ENCODE measurements around the gene SLK.

Gene SLK

GRCh38 chr10:103942866-103943265 is 24.1 kb upstream of the SLK start:
- DNase-seq (ENCODE audit: low read depth), result no peak

DNA sequence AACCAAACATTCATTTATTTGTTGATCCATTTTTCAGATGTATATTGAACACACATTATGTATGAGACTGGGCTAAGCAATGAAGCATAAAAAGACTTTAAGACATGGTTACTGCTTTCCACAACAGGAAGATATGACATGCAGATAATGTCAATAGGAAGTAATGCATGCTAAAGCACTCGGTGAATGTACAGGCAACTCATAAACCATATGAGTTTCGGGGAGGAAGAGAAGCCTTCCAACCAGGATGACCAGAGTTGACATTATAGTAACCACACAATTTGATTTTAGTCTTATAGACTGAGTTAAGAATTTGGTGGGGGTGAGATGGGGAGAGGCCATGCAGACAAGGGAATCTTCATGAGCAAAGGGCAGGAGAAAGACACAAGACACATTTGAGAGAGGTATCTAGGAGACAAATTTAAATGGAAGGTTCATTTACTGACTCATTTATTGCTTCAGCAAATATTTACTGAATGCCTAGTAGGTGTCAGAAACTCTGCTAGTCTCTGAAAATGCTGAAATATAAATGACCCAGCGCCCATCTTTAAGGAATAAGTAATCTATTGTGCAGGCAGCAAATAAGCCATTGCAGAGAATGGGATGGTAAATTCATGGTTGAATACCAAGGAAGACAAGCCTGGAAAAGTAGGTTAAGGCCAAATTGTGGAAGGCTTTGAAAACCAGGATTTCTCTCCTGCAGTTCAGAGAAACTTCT is 19.0 kb upstream of the SLK start:
- DNase-seq (ENCODE audit: low read depth), result no peak

DNA sequence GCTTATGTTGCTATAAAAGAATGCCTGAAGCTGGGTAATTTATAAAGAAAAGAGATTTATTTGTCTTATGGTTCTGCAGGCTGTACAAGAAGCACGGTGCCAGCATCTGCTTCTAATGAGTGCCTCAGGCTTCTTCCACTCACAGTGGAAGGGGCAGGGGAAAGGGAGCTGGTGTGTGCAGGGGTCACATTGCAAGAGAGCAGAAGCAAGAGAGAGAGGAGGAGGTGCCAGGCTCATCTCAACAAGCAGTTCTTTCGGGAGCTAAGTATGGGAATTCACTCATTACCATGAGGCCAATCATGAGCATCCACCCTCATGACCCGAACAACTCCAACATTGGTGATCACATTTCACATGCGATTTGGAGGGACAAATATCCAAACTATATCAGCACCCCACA is 17.2 kb upstream of the SLK start:
- DNase-seq (ENCODE audit: low read depth), result no peak

GRCh38 chr10:103951183-103951582 is 15.8 kb upstream of the SLK start:
- DNase-seq (ENCODE audit: low read depth), result no peak

GRCh38 chr10:103951942-103952341 is 15.0 kb upstream of the SLK start:
- no peak for DNase-seq (ENCODE audit: low read depth)

- no peak for DNase-seq (ENCODE audit: low read depth)
Observed at GRCh38 chr10:103954543-103954942, 12.4 kb upstream of the SLK start.

GRCh38 chr10:103958996-103959395 is 7.9 kb upstream of the SLK start:
- no peak for DNase-seq (ENCODE audit: low read depth)

- no peak for DNase-seq (ENCODE audit: low read depth)
Observed at GRCh38 chr10:103960103-103960502, 6.8 kb upstream of the SLK start.

DNA sequence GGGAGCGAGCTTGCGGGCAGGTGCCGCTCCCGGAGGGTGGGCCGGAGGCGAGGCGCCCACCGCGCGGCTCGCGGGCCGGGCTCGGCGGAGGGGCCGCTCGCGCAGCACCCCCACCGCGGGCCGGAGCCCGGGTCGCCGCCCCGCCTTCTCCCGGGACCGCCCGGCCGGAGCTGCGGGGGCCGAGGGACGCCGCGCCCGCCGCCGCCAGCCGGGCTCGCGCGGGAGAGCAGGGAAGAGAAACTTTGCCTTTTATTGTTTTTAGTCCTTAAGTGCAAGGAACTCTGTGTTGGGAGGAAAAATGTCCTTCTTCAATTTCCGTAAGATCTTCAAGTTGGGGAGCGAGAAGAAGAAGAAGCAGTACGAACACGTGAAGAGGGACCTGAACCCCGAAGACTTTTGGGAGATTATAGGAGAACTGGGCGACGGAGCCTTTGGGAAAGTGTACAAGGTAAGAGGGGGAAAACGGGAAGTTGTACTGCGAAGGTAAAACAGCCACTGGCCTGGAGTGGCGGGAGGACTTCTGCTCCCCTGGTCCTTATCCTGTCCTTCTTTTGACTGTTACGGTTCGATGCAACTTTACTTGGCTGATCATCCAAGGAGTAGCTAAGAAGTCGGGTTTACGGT is 620 bp downstream of the SLK start:
- no peak for DNase-seq (ENCODE audit: low read depth)

- DNase-seq (ENCODE audit: low read depth), result no peak
Observed at GRCh38 chr10:103968441-103969391, 1.8 kb downstream of the SLK start.

DNA sequence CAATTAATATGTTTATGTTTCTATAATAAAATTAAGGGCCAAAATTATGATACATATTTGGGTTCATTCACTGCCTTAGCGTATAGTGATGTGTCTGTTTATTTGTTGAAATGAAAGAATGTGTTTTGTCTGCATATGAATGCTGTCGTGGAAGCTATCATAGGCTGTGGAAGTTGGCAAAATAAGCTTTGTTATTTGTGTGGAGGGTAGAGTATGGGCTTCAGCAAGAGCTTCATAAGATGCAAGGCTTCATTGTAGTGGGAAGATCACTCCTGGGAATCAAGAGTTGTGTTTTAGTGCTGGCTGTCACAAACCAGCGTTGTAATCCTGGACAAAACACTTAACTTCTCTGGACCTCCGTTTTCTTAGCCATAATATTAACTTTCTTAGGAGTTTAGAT is 2.5 kb downstream of the SLK start:
- no peak for DNase-seq (ENCODE audit: low read depth)

DNA sequence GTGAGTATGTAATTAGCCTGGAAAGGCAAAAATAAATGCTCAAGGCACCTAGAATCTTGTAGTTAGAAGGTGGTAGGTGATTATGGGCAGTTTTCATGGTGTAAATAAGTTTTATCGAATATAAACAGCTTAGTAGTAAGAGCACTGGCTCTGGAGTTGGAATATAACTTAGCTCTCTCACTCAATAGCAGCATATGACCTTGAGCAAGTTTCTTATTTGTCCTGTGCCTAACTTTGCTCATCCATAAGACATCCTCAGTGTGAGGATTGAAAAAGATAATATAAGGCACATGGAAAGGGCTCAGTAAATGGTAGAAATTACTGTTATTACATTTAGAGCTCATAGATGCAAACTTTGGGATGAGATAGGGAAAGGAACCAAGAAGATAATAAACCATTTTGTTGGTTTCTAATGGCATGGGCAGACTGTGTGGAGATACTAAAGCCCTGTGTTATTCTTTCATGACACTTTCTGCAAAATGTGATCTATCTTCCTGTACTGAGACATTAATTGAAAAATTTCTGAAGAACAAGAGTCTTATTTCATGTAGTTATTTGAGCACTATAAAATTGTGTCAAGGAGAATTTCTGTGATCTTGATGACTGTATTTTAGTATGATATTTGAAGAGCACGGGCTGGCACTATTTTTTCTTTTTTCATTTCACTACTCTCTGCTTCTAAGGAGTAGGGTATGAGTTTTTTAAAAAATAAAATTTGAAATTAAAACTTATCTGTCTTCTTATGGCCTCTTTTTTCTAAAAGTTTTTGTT is 3.1 kb downstream of the SLK start:
- no peak for DNase-seq (ENCODE audit: low read depth)

- DNase-seq (ENCODE audit: low read depth), result no peak
Observed at GRCh38 chr10:103975169-103975568, 8.2 kb downstream of the SLK start.

GRCh38 chr10:103977204-103977603 is 10.3 kb downstream of the SLK start:
- no peak for DNase-seq (ENCODE audit: low read depth)

GRCh38 chr10:103979530-103979929 is 12.6 kb downstream of the SLK start:
- DNase-seq (ENCODE audit: low read depth), result no peak

DNA sequence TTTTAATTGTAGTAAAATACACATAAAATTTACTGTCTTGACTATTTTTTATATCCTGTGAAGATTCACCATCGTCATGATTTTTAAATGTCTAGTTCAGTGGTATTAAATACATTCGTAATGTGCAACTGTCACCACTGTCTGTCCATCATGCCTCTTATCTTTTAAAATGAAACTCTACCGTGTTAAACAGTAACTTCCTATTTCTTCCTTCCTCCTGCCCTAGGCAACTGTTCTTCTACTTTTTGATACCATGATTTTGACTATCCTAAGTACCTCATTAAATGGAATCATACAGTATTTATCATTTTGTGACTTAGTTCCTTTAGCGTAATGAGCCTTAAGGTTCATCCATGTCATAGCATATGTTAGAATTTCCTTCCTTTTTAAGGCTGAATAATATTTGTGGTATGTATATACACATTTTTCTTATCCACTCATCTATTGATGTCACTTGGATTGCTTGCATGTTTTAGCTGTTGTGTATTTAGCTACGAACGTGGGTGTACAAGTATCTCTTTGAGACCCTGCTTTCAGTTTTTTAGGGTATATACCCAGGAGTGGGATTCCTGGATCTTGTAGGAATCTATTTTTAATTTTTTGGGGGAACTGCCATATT is 13.5 kb downstream of the SLK start:
- no peak for DNase-seq (ENCODE audit: low read depth)

DNA sequence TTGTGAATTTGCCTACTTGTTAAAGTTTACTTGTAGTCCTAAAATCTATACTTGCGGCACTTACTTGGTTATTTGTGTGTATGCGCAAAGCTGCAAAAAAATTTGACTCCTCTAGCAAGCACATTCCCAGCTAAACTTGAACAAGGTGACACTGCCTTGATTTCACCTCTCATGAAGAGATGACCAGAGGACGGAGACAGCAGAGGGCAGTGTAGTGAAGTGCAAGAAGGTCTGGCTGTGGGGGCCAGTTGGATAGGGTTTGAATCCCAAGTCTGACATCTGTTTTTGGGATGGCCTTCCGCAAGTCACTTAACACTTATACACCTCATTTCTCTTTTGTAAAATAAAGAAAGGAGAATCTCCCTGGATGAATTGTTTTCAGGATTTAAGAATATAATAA is 15.7 kb downstream of the SLK start:
- no peak for DNase-seq (ENCODE audit: low read depth)

DNA sequence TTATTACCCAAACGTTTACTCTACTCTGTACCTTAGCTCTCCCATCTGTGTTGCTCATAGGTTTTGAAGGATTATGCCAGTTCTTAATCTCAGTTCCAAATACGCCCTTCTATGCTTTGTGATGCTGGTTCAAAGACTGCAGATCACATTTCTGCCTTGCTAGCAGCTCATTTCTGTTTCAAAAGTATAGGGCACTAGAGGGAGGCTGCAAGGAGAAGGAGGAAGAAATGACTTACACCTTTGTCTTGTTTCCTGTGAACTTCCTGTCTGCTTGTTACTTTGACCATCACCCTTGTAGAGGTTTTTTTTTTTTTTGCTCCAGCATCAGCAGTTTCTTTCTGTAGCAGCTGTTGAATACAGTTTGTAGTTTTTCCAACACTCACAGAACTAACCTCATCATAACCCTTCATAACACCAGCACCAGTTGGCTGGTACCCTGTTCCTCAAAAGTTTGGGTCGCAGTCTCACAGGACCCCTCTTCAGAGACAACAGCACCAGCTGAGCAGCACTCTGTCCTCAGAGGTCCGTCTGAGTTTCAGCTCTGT is 16.5 kb downstream of the SLK start:
- DNase-seq (ENCODE audit: low read depth), result no peak

DNA sequence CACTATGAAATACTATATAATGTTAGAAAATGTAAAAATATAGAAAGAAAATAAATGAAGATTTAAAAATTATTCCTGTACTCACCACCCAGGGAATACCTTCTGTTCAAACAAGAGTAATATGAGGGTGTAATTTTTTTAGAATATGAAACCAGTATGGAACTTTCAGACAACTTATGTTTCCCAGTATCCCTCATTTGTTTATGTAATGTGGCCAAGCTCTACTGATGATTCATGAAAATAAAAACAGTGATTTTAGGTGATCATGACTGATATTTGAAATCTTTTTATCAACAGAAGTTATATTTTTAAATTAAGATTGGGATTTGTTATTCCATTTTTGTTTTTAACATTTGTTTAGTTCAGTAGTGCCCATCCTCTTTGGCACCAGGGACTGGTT is 18.8 kb downstream of the SLK start:
- DNase-seq (ENCODE audit: low read depth), result no peak

- DNase-seq (ENCODE audit: low read depth), result no peak
Observed at GRCh38 chr10:103986360-103986759, 19.4 kb downstream of the SLK start.

GRCh38 chr10:103990121-103990520 is 23.2 kb downstream of the SLK start:
- no peak for DNase-seq (ENCODE audit: low read depth)

Measured in non-pigmented ciliary epithelial cell (primary cell).